ENCODE data around the gene PPM1H. TPM values are rescaled to one million over a fixed set of nuclear protein-coding genes. Genes with fewer than 3 reads are reported as not detected.

The PPM1H gene
- polyA plus RNA-seq, 1 experiment: 2.3 TPM

DNA sequence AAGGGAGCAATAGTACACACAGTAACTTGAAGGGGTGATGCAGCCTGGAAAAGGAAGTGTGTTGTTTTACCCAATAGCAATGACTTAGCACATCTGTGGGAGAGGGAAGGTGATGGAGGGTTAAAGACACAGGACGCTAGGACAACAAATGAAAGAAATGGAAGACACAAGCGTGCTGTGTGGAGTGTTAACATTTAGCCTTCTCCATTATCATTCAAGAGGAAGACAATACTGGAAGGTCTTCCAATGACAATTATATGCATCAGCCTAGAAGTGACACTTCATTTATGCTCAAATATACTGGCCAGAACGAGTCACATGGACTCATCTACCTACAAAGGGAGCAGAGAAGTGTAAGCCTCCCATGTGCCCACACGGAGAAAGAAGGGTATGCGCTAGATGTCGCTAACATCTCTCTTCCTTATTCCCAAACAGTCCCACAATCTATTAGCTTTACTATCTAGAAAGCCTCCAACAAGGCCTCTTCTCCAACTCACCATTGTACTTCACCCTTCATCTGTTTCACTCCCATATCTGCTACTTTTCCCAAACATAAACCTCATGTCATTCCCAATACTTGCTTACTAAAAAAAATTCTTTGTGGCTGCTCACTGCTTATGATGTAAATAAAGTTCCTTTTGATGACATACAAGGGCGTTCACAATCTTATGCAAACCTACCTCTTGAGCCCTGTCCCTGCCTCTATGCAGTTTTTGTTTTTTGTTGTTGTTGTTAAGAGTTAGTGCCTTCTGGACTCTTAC lies 20.3 kb downstream of the PPM1H start:
- ChIA-PET POLR2A (no interaction called here), CTCF (no interaction called here)
- DNase-seq (ENCODE audit: low read depth): no peak
- TF ChIP-seq, protein P1, sequence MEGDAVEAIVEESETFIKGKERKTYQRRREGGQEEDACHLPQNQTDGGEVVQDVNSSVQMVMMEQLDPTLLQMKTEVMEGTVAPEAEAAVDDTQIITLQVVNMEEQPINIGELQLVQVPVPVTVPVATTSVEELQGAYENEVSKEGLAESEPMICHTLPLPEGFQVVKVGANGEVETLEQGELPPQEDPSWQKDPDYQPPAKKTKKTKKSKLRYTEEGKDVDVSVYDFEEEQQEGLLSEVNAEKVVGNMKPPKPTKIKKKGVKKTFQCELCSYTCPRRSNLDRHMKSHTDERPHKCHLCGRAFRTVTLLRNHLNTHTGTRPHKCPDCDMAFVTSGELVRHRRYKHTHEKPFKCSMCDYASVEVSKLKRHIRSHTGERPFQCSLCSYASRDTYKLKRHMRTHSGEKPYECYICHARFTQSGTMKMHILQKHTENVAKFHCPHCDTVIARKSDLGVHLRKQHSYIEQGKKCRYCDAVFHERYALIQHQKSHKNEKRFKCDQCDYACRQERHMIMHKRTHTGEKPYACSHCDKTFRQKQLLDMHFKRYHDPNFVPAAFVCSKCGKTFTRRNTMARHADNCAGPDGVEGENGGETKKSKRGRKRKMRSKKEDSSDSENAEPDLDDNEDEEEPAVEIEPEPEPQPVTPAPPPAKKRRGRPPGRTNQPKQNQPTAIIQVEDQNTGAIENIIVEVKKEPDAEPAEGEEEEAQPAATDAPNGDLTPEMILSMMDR (IDR thresholded peaks at IDR 0.05; ENCODE audit: insufficient read depth, low read depth, low read length): no peak
- no peaks in the 10 kb centered on the region for H3K36me3 ChIP-seq (ENCODE audit: control insufficient read depth, insufficient read depth, low read length)
- no peaks in the 10 kb centered on the region; the same call in 1 of the 2 replicates for H3K27me3 ChIP-seq (ENCODE audit: control insufficient read depth, insufficient read depth, low read length)
- H3K4me3 ChIP-seq (ENCODE audit: low read depth, low read length): no peak overlapping the region

- Histone ChIP-seq H3K27me3 (ENCODE audit: control insufficient read depth, insufficient read depth, low read length) (no peaks in the 10 kb centered on the region; the same call in 1 of the 2 replicates), H3K4me3 (ENCODE audit: low read depth, low read length) (no peak overlapping the region), H3K36me3 (ENCODE audit: control insufficient read depth, insufficient read depth, low read length) (no peaks in the 10 kb centered on the region)
- DNase-seq (ENCODE audit: low read depth): no peak
- TF ChIP-seq, protein P1 (IDR thresholded peaks at IDR 0.05; ENCODE audit: insufficient read depth, low read depth, low read length): no peak
- ChIA-PET CTCF (no interaction called here), POLR2A (no interaction called here)
Observed at GRCh38 chr12:62913380-62913779, 21.6 kb downstream of the PPM1H start.

DNA sequence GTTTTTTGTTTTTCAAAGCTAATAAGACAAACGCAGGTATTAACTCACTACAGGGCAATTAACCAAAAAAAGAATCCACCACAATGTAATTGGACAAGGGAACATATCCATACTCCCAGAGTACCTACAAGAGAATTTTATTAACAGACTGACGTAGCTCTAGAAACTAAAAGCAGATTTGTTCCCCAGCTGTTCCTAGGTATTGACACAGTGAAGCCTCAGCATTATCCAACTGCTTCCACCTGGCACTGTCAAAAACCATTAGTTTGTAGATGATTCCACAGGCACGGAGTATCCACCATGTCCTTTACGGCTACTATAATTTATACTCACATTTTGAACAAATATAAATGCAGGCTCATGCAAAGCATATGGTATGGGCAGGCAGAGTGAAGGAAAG lies 22.3 kb downstream of the PPM1H start:
- no peaks in the 10 kb centered on the region for H3K36me3 ChIP-seq (ENCODE audit: control insufficient read depth, insufficient read depth, low read length)
- DNase-seq (ENCODE audit: low read depth): no peak
- TF ChIP-seq, protein P1 (IDR thresholded peaks at IDR 0.05; ENCODE audit: insufficient read depth, low read depth, low read length): no peak
- POLR2A ChIA-PET: no interaction called here
- no peak overlapping the region for H3K4me3 ChIP-seq (ENCODE audit: low read depth, low read length)
- CTCF ChIA-PET: no interaction called here
- H3K27me3 ChIP-seq (ENCODE audit: control insufficient read depth, insufficient read depth, low read length): no peaks in the 10 kb centered on the region; the same call in 1 of the 2 replicates

DNA sequence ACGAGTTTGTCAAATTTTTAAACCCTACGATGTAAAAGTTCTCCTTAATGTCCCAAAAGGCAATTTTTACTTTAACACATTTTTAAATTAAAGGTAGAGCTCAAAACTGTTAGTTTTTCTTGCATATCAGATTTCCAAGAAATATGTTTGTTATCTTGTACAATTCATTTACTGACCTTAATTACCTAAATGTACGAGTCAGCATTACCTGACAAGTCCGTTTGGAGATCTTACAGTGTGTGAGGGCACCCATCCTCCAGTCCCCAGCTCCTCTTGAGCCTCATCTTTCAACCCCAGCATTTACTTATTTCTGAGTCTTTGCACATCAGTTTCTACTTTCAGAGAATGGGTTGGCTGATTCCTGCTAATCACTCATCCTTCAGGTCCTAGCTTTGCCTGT lies 23.7 kb downstream of the PPM1H start:
- no peak for DNase-seq (ENCODE audit: low read depth)
- ChIA-PET CTCF (interaction anchor here (1.2 kb wide), 1 partner anchor 18 kb away, joined by 3 read pairs; no protein-coding TSS in a partner anchor), POLR2A (interaction anchor here (1.0 kb wide), 1 partner anchor 71 kb away, joined by 5 read pairs; no protein-coding TSS in a partner anchor)
- Histone ChIP-seq H3K4me3 (ENCODE audit: low read depth, low read length) (no peak overlapping the region), H3K36me3 (ENCODE audit: control insufficient read depth, insufficient read depth, low read length) (no peaks in the 10 kb centered on the region), H3K27me3 (ENCODE audit: control insufficient read depth, insufficient read depth, low read length) (no peaks in the 10 kb centered on the region; the same call in 1 of the 2 replicates)
- TF ChIP-seq, protein P1 (IDR thresholded peaks at IDR 0.05; ENCODE audit: insufficient read depth, low read depth, low read length): no peak

DNA sequence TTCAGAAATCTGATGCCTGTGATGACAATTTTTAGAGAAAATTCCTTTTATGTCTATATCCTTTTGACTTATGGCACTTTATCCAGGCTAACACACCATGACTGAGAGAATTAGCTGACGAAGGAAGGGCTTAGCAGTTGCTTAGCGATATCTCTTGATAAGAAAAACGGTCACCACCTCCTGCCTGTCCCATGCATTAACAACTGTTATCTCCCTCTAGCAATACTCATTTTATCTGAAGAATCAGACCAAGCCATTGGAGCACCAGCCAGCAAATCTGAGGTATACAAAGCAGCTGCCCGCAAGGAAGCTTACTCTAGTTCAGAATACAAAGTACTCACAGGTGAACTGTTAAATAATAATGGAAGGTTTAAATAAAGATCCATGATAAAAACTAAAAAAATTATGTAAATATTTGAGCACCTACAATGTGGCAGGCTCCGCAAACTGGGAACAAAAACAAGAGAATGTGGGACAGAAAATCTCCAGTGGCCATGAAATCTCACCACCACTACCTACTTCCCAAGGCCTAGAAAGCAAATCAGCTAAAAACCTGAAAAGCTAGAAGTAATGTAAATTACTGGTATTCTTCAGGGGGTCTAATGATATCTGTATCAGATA lies 24.3 kb downstream of the PPM1H start:
- ChIA-PET CTCF (interaction anchor here (1.2 kb wide), 1 partner anchor 17 kb away, joined by 3 read pairs; no protein-coding TSS in a partner anchor), POLR2A (interaction anchor here (1.0 kb wide), 1 partner anchor 70 kb away, joined by 5 read pairs; no protein-coding TSS in a partner anchor)
- H3K27me3 ChIP-seq (ENCODE audit: control insufficient read depth, insufficient read depth, low read length): no peaks in the 10 kb centered on the region; the same call in 1 of the 2 replicates
- H3K4me3 ChIP-seq (ENCODE audit: low read depth, low read length): no peak overlapping the region
- TF ChIP-seq, protein P1 (IDR thresholded peaks at IDR 0.05; ENCODE audit: insufficient read depth, low read depth, low read length): no peak
- DNase-seq (ENCODE audit: low read depth): no peak
- H3K36me3 ChIP-seq (ENCODE audit: control insufficient read depth, insufficient read depth, low read length): no peaks in the 10 kb centered on the region

Data from BJ (cell line).